ENCODE results near the gene TBC1D3H.
"Not testable (repeated sequence)": the region's sequence is repeated elsewhere in the genome, so short reads cannot be mapped to it uniquely, and the experiment has no call there.

DNA sequence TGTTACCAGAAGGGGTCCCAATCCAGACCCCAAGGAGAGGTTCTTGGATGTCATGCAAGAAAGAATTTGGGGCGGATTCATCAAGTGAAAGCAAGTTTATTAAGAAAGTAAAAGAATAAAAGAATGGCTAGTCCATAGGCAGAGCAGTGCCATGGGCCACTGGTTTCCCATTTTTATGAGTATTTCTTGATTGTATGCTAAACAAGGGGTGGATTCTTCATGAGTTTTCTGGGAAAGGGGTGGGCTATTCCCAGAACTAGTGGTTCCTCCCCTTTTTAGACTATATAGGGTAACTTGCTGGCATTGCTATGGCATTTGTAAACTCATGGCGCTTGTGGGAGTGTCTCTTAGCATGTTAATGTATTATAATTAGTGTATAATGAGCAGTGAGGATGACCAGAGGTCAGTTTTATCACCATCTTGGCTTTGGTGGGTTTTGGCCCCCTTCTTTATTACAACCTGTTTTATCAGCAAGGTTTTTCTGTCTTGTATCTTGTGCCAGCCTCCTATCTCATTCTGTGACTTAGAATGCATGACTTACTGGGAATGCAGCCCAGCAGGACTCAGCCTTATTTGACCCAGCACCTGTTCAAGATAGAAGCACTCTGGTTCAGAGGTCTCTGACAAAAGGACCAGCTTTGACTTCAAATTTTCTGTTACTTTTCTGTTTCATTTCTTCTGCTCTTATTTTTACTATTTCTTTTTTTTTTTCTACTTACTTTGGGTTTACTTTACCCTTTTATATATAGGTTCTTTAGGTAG, 27.1 kb upstream of the TBC1D3H start:
- TF ChIP-seq EP300, POLR2A, POLR2AphosphoS5 (IDR thresholded peaks at IDR 0.05): not testable (repeated sequence)
- TF ChIP-seq, protein P1, sequence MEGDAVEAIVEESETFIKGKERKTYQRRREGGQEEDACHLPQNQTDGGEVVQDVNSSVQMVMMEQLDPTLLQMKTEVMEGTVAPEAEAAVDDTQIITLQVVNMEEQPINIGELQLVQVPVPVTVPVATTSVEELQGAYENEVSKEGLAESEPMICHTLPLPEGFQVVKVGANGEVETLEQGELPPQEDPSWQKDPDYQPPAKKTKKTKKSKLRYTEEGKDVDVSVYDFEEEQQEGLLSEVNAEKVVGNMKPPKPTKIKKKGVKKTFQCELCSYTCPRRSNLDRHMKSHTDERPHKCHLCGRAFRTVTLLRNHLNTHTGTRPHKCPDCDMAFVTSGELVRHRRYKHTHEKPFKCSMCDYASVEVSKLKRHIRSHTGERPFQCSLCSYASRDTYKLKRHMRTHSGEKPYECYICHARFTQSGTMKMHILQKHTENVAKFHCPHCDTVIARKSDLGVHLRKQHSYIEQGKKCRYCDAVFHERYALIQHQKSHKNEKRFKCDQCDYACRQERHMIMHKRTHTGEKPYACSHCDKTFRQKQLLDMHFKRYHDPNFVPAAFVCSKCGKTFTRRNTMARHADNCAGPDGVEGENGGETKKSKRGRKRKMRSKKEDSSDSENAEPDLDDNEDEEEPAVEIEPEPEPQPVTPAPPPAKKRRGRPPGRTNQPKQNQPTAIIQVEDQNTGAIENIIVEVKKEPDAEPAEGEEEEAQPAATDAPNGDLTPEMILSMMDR (IDR thresholded peaks at IDR 0.05) = not testable (repeated sequence)
